NCI-H1092 treated with DMSO at 0.1 percent for 48 hours (cell line): ENCODE data around the gene SAMM50.

Source experiments
- DNase-seq: peaks from one replicate; lab custom pipeline; 2025; lab: John Stamatoyannopoulos, UW

Gene SAMM50

GRCh38 chr22:43955040-43955882 is at the start of gene SAMM50:
Gene SAMM50 (plus strand): TSS chr22:43955442. CDS start chr22:43955578, 136 bp downstream.
- DNase-seq = peak; percentile 65

DNA sequence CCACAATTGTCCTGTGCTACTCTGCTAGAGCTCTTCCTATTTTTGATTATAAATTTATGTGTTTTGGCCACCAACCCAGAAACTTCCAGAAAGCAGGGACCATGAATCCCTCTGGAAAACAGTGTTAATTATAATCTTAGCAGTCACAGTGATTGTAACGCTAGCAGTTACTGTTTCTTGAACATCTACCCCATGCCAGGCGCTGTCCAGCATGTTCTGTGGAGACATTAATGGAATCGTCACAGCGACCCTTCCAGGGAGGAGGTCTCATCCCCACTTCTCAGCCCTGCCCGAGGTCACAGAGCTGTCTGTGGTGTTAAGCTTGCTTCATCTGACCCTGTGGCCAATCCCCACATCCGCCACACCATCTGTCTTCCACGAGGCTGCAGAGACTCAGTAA is 49.6 kb upstream of the SAMM50 start:
- no peak for DNase-seq

- no peak for DNase-seq
These were observed 45.5 kb upstream of the SAMM50 start for GRCh38 chr22:43909708-43910107.

DNA sequence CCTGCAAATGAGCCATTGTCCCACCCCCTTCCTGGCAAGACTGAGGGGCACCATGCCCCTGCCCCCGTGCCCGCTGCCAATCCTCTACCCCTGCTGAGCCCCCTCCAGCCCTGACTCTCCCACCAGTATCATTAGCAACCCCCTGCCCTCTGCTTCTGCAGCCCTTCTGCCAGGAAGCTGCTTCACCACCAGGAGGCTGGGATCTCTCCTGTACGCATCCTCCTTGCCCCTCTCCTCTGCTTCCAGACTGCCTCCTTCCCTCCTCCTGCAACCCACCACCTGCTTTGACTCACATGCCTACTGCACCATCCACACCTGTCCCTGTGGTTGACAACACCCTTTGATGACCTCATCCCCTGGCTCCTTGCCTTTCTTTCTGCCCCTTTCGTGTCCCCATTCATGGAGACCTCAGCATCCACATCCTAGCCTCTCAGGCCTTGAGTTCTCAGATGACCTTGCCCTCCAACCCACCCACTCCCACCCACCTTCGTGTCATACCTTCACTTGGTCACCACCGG is 45.0 kb upstream of the SAMM50 start:
- DNase-seq = no peak

DNA sequence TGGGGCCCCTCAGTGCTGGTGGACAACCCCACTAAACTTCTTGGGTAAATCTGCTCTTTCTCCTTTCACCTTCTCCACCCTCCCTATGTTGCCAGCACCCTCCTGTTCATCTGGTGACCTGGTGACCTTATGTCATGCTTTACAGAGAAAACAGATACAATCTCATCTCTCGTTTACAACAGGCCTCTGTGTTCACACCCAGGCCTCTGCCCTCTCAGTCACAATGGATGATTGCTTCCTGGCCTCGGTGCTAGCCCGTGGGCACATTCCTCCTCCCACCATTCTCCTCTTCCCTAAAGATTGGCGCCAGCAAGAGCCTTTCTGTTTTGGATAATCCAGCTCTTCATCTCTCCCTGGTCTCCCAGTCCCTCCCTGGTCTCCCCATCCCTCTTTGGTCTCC is 43.9 kb upstream of the SAMM50 start:
- no peak for DNase-seq

DNA sequence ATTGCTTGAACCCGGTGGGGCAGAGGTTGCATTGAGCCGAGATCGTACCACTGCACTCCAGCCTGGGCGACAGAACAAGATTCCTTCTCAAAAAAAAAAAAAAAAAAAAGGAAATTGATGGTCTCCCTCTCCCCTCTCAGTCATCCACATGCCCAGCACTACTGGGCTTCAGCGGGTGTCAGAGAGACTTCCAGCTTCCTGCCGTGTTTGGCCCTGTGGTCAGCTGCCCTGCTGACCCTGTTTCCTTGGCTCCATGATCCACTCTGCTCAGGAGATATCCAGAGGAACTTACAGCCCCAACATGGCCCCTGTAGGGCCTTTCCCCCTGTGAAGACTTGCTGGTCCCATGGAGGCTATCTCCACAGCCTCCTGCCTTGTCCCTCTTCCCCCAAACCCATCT is 37.7 kb upstream of the SAMM50 start:
- DNase-seq = no peak

- no peak for DNase-seq
These were observed 35.9 kb upstream of the SAMM50 start for GRCh38 chr22:43919106-43919973.

GRCh38 chr22:43921370-43921769 is 33.9 kb upstream of the SAMM50 start:
- no peak for DNase-seq

- no peak for DNase-seq
These were observed 33.1 kb upstream of the SAMM50 start for GRCh38 chr22:43922123-43922522.

- no peak for DNase-seq
These were observed 32.1 kb upstream of the SAMM50 start for GRCh38 chr22:43923191-43923590.

DNA sequence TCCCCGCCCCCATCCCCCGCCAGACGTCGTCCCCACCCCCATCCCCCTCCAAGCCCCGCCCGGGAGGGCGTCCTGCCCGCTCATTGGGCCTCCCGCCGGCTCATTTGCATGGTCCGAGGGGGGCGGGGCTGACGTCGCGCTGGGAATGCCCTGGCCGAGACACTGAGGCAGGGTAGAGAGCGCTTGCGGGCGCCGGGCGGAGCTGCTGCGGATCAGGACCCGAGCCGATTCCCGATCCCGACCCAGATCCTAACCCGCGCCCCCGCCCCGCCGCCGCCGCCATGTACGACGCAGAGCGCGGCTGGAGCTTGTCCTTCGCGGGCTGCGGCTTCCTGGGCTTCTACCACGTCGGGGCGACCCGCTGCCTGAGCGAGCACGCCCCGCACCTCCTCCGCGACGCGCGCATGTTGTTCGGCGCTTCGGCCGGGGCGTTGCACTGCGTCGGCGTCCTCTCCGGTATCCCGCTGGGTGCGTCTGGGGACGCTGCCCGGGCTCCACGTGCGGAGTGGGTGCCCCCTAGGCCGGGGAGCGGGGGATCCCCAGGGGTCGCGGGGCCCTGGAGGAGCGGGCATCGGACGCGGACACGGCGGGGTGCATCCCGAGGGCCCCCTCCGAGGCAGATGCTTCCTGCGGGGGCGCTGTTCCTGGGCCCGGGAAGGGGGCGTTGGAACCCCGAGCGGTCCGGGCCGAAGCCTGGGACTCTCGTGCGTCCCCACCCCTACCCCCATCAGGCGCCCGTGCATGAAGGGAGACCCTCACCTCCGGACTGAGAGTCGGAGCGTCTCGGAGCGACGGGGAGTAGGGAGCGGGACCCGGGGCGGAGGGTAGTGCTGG is 31.4 kb upstream of the SAMM50 start, which contains the start of gene PNPLA3:
Gene PNPLA3 (plus strand): TSS at position 175 of the 834 bp plus-strand sequence. CDS start 107 bp downstream, at position 282.
- DNase-seq = peak; percentile 37

DNA sequence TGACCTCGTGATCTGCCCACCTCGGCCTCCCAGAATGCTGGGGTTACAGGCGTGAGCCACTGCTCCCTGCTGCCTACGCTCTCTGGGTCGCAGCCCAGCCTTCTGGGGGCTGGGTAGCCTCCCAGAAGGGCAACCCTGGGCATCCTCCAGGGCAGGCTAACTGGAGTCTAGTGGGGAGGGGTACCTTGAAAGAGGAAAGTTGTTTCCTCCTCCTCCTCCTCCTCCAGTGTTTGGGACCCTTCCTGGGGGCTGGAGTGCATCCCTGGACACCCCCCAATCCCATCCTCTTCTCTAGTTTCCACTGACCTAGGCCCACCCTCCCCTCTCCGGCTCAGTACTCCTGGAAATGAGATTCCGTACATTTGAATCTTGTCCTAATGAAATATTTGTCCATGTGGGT is 30.4 kb upstream of the SAMM50 start:
- DNase-seq = no peak

GRCh38 chr22:43925433-43926348 is 29.6 kb upstream of the SAMM50 start:
- no peak for DNase-seq

DNA sequence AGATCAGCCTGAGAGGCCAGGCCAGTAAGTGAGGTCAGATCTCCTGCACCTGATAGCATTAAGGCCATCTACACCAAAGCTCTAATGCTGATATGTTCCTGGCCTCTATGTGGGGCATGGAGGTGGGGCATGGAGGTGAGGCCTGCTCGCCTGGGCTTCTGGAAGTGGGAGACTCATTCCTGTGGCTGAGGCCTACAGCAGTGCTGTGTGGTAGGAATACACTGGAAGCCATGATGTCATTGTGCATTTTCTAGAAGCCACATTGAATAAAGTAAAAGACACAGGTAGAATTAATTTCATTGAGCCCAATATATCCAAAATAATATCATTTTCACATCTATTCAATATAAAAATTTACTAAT is 28.9 kb upstream of the SAMM50 start:
- no peak for DNase-seq

- DNase-seq = no peak
These were observed 26.8 kb upstream of the SAMM50 start for GRCh38 chr22:43928468-43928867.

DNA sequence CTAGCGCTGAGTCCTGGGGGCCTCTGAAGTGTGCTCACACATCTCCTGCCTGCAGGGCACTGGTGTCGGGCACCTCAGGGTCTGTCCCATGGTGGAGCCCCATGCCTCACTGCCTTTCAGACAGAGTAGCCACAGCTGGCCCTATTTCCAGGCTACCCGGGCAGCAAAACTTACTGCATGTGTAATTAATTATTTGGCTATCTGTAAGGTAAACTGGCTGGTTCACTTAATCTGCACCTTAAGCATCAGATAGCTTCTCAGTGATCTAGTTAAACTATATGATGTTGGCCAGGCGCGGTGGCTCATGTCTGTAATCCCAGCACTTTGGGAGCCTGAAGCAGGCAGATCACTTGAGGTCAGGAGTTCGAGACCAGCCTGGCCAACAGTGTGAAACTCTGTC is 26.3 kb upstream of the SAMM50 start:
- no peak for DNase-seq

DNA sequence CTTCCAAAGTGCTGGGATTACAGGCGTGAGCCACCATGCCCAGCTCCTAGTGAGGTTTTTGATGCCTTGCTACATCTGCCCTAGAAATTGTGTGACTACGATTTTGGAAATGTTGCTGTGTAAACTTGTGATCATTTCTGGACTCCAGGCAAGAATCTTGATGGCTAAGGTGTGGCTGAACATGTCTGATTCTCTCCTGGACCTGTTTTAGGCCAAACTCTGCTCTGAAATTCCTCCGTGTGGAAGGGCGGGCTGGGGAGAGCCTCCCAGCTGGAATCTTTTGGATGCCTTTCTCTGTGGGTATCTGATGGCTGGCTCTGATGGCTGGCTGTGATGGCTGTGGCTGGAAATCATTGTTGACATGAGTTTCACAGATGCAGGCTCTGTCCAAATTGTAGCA is 23.5 kb upstream of the SAMM50 start:
- DNase-seq = no peak

- no peak for DNase-seq
These were observed 13.8 kb upstream of the SAMM50 start for GRCh38 chr22:43941449-43941848.

DNA sequence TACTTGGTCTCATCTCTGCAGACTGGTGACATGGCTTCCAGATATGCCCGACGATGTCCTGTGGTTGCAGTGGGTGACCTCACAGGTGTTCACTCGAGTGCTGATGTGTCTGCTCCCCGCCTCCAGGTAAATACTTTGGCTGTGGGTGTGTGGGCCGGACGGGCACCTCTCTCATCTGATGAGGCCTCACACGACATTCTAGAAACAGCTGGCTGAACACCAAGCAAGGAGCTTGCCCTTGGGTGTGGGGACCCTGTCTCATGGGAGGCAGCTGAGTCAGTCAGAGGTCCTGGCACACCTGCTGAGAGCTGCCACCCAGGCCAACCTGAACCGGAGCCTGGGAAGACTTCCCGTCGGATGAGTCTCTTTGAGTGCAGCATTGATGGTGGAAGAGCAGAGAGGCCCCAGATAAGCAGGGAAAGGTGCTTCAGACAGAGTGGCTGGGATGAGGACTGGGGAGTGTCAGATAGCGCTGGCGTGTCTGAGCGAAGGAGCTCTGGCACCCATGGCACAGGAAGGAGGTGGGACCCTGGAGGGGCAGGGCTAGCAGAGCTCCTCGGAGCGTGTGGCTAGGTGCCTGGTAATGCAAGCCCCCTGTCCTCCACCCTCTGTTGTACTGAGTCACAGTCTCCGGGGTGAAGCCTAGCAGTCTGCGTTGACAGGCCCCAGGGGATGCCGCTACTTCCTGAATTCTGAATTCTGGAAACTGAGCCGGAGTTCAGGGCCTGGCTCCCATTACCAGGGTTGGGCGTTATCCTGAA is 10.4 kb upstream of the SAMM50 start:
- no peak for DNase-seq
